ENCODE data around the gene DCUN1D1.

The DCUN1D1 gene

GRCh38 chr3:182978387-182978786 lies 2.0 kb downstream of the DCUN1D1 start:
- H3K4me3 ChIP-seq (ENCODE audit: low read depth, low read length), result no peak overlapping the region
- TF ChIP-seq CTCF (IDR thresholded peaks at IDR 0.05; ENCODE audit: low read depth, low read length), result no peak
- DNase-seq (ENCODE audit: low read depth, low spot score), result no peak
- in situ Hi-C loops (cut with HindIII; ENCODE audit: low sequenced_read_pairs), result no loop called here

DNA sequence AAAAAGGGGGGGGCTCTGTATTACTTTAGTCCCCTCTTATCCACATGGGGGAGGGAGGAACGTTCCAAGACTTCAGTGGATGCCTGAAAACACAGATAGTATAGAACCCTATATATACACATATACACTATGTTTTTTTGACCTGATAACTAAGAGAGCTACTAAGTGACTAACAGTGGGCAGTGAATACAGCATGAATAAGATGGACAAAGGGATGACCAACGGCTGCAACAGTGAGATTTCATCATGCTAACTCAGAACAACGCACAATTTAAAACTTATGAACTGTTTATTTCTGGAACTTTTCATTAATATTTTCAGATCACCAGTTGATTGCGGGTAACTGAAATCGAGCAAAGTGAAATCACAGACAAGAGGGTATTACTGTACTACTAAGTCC lies 7.3 kb downstream of the DCUN1D1 start:
- no peak overlapping the region for H3K4me3 ChIP-seq (ENCODE audit: low read depth, low read length)
- TF ChIP-seq CTCF (IDR thresholded peaks at IDR 0.05; ENCODE audit: low read depth, low read length), result no peak
- in situ Hi-C loops (cut with HindIII; ENCODE audit: low sequenced_read_pairs), result no loop called here
- DNase-seq (ENCODE audit: low read depth, low spot score), result no peak

GRCh38 chr3:182972387-182972786 lies 8.0 kb downstream of the DCUN1D1 start:
- H3K4me3 ChIP-seq (ENCODE audit: low read depth, low read length), result no peak overlapping the region
- in situ Hi-C loops (cut with HindIII; ENCODE audit: low sequenced_read_pairs), result no loop called here
- DNase-seq (ENCODE audit: low read depth, low spot score), result no peak
- TF ChIP-seq CTCF (IDR thresholded peaks at IDR 0.05; ENCODE audit: low read depth, low read length), result no peak

DNA sequence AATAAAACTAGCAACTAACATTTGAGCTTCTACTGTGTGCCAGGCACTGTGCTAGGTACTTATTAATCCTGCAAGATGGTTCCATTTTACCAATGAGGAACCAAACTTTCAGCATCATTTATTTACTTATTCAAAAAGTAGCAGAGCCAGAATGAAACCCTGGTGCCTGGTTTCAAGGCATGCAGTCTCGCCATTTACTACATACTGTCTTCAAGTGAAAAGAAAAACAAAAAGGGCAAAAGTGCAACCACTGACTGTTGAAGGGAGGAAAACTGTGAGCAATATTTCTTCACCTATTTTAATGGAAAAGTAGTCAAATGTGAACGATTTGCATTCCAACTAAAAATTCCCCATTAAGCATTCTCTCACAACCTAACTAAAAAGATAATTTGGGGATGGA lies 8.7 kb downstream of the DCUN1D1 start:
- DNase-seq (ENCODE audit: low read depth, low spot score), result peak; percentile 65
- H3K4me3 ChIP-seq (ENCODE audit: low read depth, low read length), result no peak overlapping the region
- in situ Hi-C loops (cut with HindIII; ENCODE audit: low sequenced_read_pairs), result no loop called here
- TF ChIP-seq CTCF (IDR thresholded peaks at IDR 0.05; ENCODE audit: low read depth, low read length), result no peak

DNA sequence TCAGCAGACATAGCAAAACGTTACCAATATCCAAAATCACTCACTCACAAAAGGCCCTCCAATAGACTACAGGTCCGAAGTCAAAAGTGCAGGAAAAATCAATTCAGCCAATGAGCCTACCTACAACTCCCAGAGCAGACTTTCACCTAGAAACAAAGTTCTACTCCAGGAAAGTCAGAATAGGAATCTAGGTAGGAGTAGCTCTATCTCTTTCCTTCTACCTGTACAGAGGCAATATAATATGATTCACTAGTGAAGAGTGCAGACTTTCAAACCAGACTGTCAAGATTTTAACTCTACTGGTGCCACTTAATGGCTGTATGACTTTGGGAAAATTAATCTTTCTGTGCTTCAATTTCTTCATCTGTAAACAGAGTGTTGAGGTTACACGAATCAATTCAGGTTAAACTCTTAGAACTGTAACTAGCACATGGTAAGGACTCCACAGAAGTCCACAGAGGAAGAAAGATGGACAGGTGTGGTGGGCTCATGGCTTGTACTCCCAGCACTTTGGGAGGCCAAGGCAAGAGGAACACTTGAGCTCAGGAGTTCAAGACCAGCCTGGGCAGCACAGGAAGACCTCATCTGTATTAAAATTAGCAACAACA lies 9.4 kb downstream of the DCUN1D1 start:
- no peak overlapping the region for H3K4me3 ChIP-seq (ENCODE audit: low read depth, low read length)
- no peak for TF ChIP-seq CTCF (IDR thresholded peaks at IDR 0.05; ENCODE audit: low read depth, low read length)
- no peak for DNase-seq (ENCODE audit: low read depth, low spot score)
- in situ Hi-C loops (cut with HindIII; ENCODE audit: low sequenced_read_pairs), result no loop called here

DNA sequence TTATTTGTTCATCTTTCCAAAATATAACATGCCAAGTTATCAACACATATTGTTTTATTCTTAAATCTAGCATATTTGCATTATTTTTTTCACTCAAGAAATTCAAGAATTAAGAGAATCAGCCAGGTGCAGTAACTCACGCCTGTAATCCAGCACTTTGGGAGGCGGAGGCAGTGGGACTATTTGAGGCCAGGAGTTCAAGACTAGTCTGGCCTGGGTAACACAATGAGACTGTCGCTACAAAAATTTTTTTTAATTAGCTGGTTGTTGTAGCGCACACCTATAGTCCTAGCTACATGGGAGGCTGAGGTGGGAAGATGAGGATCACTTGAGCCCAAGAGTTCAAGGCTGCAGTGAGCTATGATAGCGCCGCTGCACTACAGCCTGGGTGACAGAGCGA lies 10.5 kb downstream of the DCUN1D1 start:
- H3K4me3 ChIP-seq (ENCODE audit: low read depth, low read length), result no peak overlapping the region
- no peak for TF ChIP-seq CTCF (IDR thresholded peaks at IDR 0.05; ENCODE audit: low read depth, low read length)
- no peak for DNase-seq (ENCODE audit: low read depth, low spot score)
- in situ Hi-C loops (cut with HindIII; ENCODE audit: low sequenced_read_pairs), result no loop called here

DNA sequence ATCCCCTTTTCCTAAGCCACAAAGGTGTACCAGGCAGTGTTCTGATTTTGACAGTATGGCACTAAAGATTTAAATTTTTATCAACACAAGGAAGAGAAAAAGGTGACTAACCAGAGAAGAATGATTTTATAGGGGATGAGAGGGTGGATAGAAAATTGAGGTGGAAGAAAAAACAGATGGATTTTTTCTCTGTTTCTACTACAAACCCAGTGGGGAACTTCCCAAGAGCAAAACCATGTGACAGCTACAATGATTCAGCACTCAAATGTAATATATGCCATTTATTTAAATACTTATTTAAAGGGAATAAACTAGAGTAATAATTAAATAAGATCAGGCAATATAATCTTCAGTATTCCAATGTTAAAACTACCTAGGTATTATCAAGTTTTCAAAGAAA lies 11.1 kb downstream of the DCUN1D1 start:
- in situ Hi-C loops (cut with HindIII; ENCODE audit: low sequenced_read_pairs), result no loop called here
- peak; percentile 69 for DNase-seq (ENCODE audit: low read depth, low spot score)
- TF ChIP-seq CTCF (IDR thresholded peaks at IDR 0.05; ENCODE audit: low read depth, low read length), result no peak
- no peak overlapping the region for H3K4me3 ChIP-seq (ENCODE audit: low read depth, low read length)
